Measurements from ENCODE around the gene AKR1E2.

DNA sequence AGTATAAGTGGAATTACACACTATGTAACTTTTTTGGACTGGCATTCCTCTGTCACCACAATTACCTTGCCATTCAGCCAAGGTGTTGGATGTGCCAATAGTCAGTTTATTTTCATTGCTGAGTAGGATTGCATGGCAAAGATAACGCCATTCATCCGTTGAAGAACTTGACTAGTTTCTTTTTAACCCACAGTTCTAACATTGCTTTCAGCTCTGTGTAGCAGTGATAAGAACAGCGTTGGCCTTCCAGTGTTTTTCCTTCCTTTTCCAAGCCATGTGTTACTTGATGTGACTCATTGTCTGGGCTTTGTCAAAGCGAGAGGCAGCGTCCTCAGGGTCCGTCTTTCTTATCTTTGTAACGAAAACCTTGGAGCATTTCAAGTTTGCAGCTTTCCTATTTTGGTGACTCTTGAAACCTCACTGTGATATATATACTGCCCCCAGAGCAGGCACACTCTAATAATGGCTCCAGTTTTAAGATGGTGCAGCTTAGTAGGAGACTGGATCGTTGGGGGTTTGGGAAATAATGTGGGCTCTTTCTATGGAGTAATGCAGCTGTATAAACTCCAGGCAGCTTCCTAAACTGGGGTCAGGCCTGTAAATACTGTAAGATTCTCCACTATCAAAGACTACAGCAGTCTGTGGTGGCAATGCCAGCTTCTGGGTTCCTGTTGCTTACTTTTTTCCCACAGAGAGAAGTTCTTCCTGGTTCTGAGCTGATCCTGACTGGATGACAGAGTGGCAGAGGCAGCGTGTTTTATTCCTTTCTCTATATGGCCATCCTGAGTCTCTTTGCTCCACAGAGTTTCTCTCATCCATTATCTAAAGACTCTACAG, 41.7 kb downstream of the AKR1E2 start:
- no peak for TF ChIP-seq EZH2 (IDR thresholded peaks at IDR 0.05; ENCODE audit: borderline replicate concordance, insufficient read depth, low read depth, low read length, poor library complexity, severe bottlenecking)
- no peak for TF ChIP-seq CTCF (IDR thresholded peaks at IDR 0.05)
